Vagina (tissue), 2 donors: ENCODE results near the gene PTPRD.

Experiments used
- POLR2A ChIP-seq, 2 donors: fragments of 450-650 bp; IDR thresholded peaks; one replicate each; pipeline ENCODE4 v1.6.1; 2017; ENCODE audit warnings: antibody characterized with exemption in 2 of 2, mild to moderate bottlenecking in 2 of 2, moderate library complexity in 2 of 2
- POLR2AphosphoS5 ChIP-seq, 2 donors: sonication (generic); formaldehyde crosslinking; IDR thresholded peaks; one replicate each; pipeline ENCODE4 v1.9.0; 2017; ENCODE audit warnings: antibody characterized with exemption in 2 of 2, mild to moderate bottlenecking in 2 of 2, low read depth in 1 of 2; ENCODE audit not compliant: insufficient read depth in 1 of 2
- TF ChIP-seq, protein P1 (sequence below), 3 experiments: fragments of 450-650 bp in 2 of 3; fragments of 200-600 bp in 1 of 3; sonication (generic) in 1 of 3; IDR thresholded peaks; one replicate each; pipeline ENCODE4 v1.5.1; 2017 to 2019; ENCODE audit warnings: antibody characterized with exemption in 3 of 3, mild to moderate bottlenecking in 2 of 3, moderate library complexity in 2 of 3

DNA sequence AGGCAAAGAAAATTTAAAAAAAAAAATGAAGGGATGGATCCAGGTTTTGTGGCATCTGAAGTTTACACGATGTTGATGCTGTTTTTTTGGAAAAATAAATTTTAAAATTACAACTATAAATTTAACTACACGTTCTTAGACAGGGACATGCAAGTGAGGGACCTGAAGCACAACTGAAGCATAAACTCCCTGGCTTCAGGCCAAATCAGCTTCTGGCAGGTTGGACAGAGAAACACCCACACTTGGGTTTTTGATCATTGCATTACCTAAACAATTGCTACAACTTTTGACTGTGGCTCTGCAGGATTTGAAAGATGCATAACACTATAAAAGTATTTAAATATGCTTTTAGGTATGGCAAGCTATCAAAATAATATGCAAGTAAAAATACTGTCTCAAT is 1494.9 kb downstream of the PTPRD start:
- no peak for TF ChIP-seq POLR2A (IDR thresholded peaks at IDR 0.05)
- TF ChIP-seq, protein P1, sequence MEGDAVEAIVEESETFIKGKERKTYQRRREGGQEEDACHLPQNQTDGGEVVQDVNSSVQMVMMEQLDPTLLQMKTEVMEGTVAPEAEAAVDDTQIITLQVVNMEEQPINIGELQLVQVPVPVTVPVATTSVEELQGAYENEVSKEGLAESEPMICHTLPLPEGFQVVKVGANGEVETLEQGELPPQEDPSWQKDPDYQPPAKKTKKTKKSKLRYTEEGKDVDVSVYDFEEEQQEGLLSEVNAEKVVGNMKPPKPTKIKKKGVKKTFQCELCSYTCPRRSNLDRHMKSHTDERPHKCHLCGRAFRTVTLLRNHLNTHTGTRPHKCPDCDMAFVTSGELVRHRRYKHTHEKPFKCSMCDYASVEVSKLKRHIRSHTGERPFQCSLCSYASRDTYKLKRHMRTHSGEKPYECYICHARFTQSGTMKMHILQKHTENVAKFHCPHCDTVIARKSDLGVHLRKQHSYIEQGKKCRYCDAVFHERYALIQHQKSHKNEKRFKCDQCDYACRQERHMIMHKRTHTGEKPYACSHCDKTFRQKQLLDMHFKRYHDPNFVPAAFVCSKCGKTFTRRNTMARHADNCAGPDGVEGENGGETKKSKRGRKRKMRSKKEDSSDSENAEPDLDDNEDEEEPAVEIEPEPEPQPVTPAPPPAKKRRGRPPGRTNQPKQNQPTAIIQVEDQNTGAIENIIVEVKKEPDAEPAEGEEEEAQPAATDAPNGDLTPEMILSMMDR (IDR thresholded peaks at IDR 0.05): no peak
- TF ChIP-seq POLR2AphosphoS5 (IDR thresholded peaks at IDR 0.05; ENCODE audit: insufficient read depth in 1 of 2, low read depth in 1 of 2): no peak
